ENCODE measurements around the gene GPANK1.
A peak's percentile ranks its signal among the peaks of the same experiment; 100 is the strongest.

Gene GPANK1

DNA sequence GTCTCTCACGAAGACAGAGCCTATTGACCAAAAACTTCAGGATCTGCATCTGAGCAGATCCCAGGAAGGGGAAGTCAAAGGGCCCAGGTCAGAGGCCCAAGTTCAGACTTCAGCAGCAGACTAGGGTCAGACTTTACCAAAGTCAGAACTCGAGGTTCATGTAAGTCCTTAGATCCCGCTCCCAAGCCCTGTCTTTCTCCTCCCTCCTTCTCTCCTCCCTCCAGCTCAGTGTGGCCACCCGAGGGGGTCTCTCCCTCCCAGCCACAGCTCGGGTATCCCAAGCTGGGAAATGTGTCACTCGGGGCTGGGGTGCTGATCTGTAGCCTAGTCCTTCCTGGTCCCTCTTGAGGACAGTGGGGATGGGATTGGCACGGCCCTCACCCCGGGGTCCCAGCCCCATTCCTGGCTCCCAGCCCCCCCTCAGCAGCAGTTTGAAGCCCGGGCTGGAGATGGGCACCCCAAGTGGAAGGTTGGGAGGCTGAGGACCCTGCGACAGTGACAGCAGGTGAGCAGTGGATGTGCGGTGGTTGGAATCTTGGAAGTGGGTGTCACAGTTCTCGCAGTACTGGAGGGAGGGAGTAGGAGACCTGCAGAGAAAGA is 2.6 kb downstream of the GPANK1 start:
- Histone ChIP-seq H3K9ac (ENCODE audit: low read depth, low read length, poor library complexity, severe bottlenecking) (no peak overlapping the region), H3K27me3 (ENCODE audit: insufficient read depth, low read length, poor library complexity, severe bottlenecking) (no peaks in the 10 kb centered on the region), H4K20me1 (ENCODE audit: insufficient read depth, low read length, poor library complexity, severe bottlenecking) (peaks cover 20% of the 10 kb centered on the region), H3K4me3 (ENCODE audit: low read length, poor library complexity, severe bottlenecking) (no peak overlapping the region), H3K4me1 (ENCODE audit: insufficient read depth, low read length, poor library complexity, severe bottlenecking) (peaks cover 59% of the 10 kb centered on the region), H3K36me3 (ENCODE audit: insufficient read depth, low read length) (peaks cover under 1% of the 10 kb centered on the region; the same call in 1 of the 2 replicates), H3K4me2 (ENCODE audit: low read depth, low read length, poor library complexity, severe bottlenecking) (peak overlapping the region; percentile 95), H2AFZ (ENCODE audit: low read length) (no peak overlapping the region), H3F3A (ENCODE audit: low read depth) (no peaks in the 10 kb centered on the region), H3K9me2 (replicated peaks; ENCODE audit: low read depth, low read length) (no peaks in the 10 kb centered on the region), H3K79me2 (ENCODE audit: insufficient read depth, low read length) (peaks cover 69% of the 10 kb centered on the region), H3K9me3 (ENCODE audit: insufficient read depth, low read depth, low read length) (no peaks in the 10 kb centered on the region)
- TF ChIP-seq, protein P1, sequence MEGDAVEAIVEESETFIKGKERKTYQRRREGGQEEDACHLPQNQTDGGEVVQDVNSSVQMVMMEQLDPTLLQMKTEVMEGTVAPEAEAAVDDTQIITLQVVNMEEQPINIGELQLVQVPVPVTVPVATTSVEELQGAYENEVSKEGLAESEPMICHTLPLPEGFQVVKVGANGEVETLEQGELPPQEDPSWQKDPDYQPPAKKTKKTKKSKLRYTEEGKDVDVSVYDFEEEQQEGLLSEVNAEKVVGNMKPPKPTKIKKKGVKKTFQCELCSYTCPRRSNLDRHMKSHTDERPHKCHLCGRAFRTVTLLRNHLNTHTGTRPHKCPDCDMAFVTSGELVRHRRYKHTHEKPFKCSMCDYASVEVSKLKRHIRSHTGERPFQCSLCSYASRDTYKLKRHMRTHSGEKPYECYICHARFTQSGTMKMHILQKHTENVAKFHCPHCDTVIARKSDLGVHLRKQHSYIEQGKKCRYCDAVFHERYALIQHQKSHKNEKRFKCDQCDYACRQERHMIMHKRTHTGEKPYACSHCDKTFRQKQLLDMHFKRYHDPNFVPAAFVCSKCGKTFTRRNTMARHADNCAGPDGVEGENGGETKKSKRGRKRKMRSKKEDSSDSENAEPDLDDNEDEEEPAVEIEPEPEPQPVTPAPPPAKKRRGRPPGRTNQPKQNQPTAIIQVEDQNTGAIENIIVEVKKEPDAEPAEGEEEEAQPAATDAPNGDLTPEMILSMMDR (conservative IDR thresholded peaks at IDR 0.05; ENCODE audit: low read length): no peak
- TF ChIP-seq EZH2phosphoT487 (IDR thresholded peaks at IDR 0.05; ENCODE audit: borderline replicate concordance): no peak

DNA sequence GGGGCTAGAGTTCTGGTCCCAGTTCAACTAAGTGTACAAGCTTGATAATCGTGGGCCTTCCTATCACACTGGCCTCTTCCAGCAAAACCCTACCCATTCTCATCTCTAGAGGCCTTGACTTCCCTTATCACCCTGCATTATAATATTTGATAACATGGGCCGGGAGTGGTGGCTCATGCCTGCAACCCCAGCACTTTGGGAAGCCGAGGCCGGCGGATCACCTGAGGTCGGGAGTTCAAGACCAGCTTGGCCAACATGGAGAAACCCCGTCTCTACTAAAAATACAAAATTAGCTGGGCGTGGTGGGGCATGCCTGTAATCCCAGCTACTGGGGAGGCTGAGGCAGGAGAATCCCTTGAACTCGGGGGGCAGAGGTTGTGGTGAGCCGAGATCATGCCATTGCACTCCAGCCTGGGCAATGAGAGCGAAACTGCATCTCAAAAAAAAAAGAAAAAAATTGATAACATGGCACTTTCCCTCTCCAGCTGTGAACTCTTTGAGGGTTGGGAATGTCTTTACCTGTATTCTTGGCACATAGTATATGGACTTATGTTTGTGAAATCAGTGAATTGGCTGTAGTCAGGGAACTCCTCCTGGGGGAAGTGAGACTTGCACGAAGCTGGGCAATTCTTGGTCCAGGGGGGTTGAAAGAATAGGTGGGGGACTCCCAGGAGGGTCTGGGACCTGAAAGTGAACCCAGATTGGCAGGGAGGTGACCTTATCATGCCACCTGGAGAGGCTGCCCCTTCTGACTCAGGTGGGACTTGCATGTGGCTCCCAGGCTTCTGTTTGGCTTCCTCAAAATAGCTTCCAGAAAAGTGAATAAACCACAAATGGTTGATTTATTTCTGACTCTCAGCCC is 3.3 kb downstream of the GPANK1 start:
- Histone ChIP-seq H2AFZ (ENCODE audit: low read length) (no peak overlapping the region), H4K20me1 (ENCODE audit: insufficient read depth, low read length, poor library complexity, severe bottlenecking) (peaks cover 15% of the 10 kb centered on the region), H3K4me3 (ENCODE audit: low read length, poor library complexity, severe bottlenecking) (peak overlapping the region; percentile 92), H3K9me3 (ENCODE audit: insufficient read depth, low read depth, low read length) (no peaks in the 10 kb centered on the region), H3K9me2 (replicated peaks; ENCODE audit: low read depth, low read length) (no peaks in the 10 kb centered on the region), H3K4me1 (ENCODE audit: insufficient read depth, low read length, poor library complexity, severe bottlenecking) (peaks cover 53% of the 10 kb centered on the region), H3K4me2 (ENCODE audit: low read depth, low read length, poor library complexity, severe bottlenecking) (peak overlapping the region; percentile 93), H3K79me2 (ENCODE audit: insufficient read depth, low read length) (peaks cover 61% of the 10 kb centered on the region), H3F3A (ENCODE audit: low read depth) (no peaks in the 10 kb centered on the region), H3K9ac (ENCODE audit: low read depth, low read length, poor library complexity, severe bottlenecking) (peak overlapping the region; percentile 88), H3K27me3 (ENCODE audit: insufficient read depth, low read length, poor library complexity, severe bottlenecking) (no peaks in the 10 kb centered on the region), H3K36me3 (ENCODE audit: insufficient read depth, low read length) (no peaks in the 10 kb centered on the region)
- TF ChIP-seq, protein P1 (conservative IDR thresholded peaks at IDR 0.05; ENCODE audit: low read length): no peak
- TF ChIP-seq EZH2phosphoT487 (IDR thresholded peaks at IDR 0.05; ENCODE audit: borderline replicate concordance): no peak

DNA sequence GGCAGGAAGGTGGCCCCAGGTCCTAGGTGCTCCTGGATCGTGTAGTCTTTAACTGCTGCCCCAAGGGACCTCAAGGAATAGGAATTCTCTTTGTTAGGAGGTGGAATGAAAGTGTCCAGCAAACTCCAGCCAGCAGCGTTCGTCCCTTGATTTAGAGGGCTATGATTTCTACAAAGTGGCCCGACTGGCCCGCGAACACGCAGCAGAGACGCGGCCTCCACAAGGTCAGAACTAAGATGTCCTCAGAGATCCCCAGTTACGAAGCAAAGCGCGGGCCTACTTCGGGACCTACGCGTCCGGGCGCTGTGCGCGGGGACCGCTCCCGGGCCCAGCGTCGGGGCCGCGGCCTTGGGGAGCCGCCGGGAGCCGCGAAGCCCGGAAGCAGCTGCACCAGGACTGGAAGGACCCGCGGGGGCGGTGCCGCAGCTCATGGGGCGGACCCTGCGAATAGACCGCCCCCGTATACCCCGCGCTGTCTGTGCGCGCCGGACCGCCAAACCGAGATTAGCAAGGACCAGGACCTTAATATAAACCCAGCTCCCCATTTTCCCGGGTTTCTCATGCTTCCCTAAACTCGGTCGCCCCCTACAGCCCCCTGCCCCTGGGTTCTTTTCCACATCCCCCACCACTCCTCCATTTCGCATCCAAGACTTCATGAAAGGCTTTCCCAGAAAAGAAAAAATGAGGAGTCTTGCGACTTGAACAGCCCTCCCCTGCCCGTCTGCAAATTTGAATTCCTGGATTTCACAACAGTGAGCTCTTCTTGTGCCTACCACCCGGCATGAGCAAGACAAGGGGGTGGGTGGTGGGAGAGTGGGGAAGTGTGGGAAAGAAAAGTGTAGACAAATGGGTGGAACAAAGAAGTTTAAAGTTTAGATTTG is 4.2 kb downstream of the GPANK1 start, which contains the start of gene C6orf47:
Gene C6orf47, minus strand, starts transcription at position 398 of the 881 bp plus-strand sequence. CDS start 831 bp downstream, outside the sequence.
- Histone ChIP-seq H3K9me2 (replicated peaks; ENCODE audit: low read depth, low read length) (no peaks in the 10 kb centered on the region), H2AFZ (ENCODE audit: low read length) (peak within 1 kb of the TSS; percentile 50; the same call in 1 of the 2 replicates), H3K27me3 (ENCODE audit: insufficient read depth, low read length, poor library complexity, severe bottlenecking) (no peaks in the 10 kb centered on the region), H3K79me2 (ENCODE audit: insufficient read depth, low read length) (peaks cover 56% of the 10 kb centered on the region), H3K9me3 (ENCODE audit: insufficient read depth, low read depth, low read length) (no peaks in the 10 kb centered on the region), H3F3A (ENCODE audit: low read depth) (no peaks in the 10 kb centered on the region), H3K4me1 (ENCODE audit: insufficient read depth, low read length, poor library complexity, severe bottlenecking) (peaks cover 51% of the 10 kb centered on the region), H3K36me3 (ENCODE audit: insufficient read depth, low read length) (no peaks in the 10 kb centered on the region), H3K4me3 (ENCODE audit: low read length, poor library complexity, severe bottlenecking) (peak within 1 kb of the TSS; percentile 92), H3K9ac (ENCODE audit: low read depth, low read length, poor library complexity, severe bottlenecking) (peak within 1 kb of the TSS; percentile 88), H4K20me1 (ENCODE audit: insufficient read depth, low read length, poor library complexity, severe bottlenecking) (peaks cover 10% of the 10 kb centered on the region), H3K4me2 (ENCODE audit: low read depth, low read length, poor library complexity, severe bottlenecking) (peak within 1 kb of the TSS; percentile 93)
- TF ChIP-seq, protein P1 (conservative IDR thresholded peaks at IDR 0.05; ENCODE audit: low read length): no peak
- no peak for TF ChIP-seq EZH2phosphoT487 (IDR thresholded peaks at IDR 0.05; ENCODE audit: borderline replicate concordance)

Measured in Loucy (cell line).